OCI-LY3 (cell line): ENCODE measurements around the gene EXOSC7.

ENCODE experiments used
- CTCF ChIP-seq: fragments of 200-600, 300-600 bp; sonication (generic); IDR thresholded peaks from 2 replicates; pipeline ENCODE4 v1.5.1; 2014; ENCODE audit warnings: antibody characterized with exemption, low read length, low read depth
- EZH2phosphoT487 ChIP-seq: fragments of 200-600 bp; shearing (Covaris generic); IDR thresholded peaks from 2 replicates; pipeline ENCODE4 v1.6.1; 2018; ENCODE audit warnings: antibody characterized with exemption, mixed run types, low read depth

GRCh38 chr3:44965165-44965564 lies 10.9 kb upstream of the EXOSC7 start:
- no peak for TF ChIP-seq EZH2phosphoT487
- TF ChIP-seq CTCF: no peak
